Kidney epithelial cell (primary cell): ENCODE data around the gene DGKA. TPM values are rescaled to one million over a fixed set of nuclear protein-coding genes. Genes with fewer than 3 reads are reported as not detected.
"Not testable (repeated sequence)": the region's sequence is repeated elsewhere in the genome, so short reads cannot be mapped to it uniquely, and the experiment has no call there.

Source experiments
- DNase-seq: peaks from one replicate; pipeline ENCODE4 v3.0.0-alpha.2; 2010; ENCODE audit warnings: low read depth
- H3K27me3 ChIP-seq: 2 replicates; pipeline ENCODE4 v1.6.0; 2011; ENCODE audit warnings: low read length; ENCODE audit not compliant: control insufficient read depth, insufficient read depth
- H3K36me3 ChIP-seq: 2 replicates; pipeline ENCODE4 v1.5.1; 2011; ENCODE audit warnings: low read length; ENCODE audit not compliant: control insufficient read depth, insufficient read depth
- H3K4me3 ChIP-seq: 2 replicates; pipeline ENCODE4 v1.5.1; 2011; ENCODE audit warnings: low read depth, mild to moderate bottlenecking, control low read depth, low read length
- CTCF ChIP-seq: IDR thresholded peaks from 2 replicates; pipeline ENCODE4 v1.5.1; 2011; ENCODE audit warnings: mild to moderate bottlenecking, moderate library complexity, low read length, control low read depth, inconsistent platforms; ENCODE audit not compliant: insufficient read depth, poor library complexity, severe bottlenecking
- total RNA-seq: library from RNA; depleted of rRNA; stranded (reverse); fragments of >200 nt; gene quantifications from 2 replicates; pipeline ENCODE4 v1.2.3, GENCODE V29; 2015

The DGKA gene
- total RNA-seq, 1 donor from 2014 or later = 59.4 TPM

- Histone ChIP-seq H3K36me3 (no peaks in the 10 kb centered on the region), H3K27me3 (no peaks in the 10 kb centered on the region), H3K4me3 (no peak overlapping the region)
- no peak for TF ChIP-seq CTCF
- no peak for DNase-seq
Measured at GRCh38 chr12:55906056-55906455, 24.9 kb upstream of the DGKA start.

GRCh38 chr12:55908726-55909512 lies 22.0 kb upstream of the DGKA start:
- DNase-seq = no peak
- TF ChIP-seq CTCF = no peak
- no peak overlapping the region for H3K4me3 ChIP-seq
- no peaks in the 10 kb centered on the region for H3K36me3 ChIP-seq
- H3K27me3 ChIP-seq = no peaks in the 10 kb centered on the region

- Histone ChIP-seq H3K4me3 (no peak overlapping the region), H3K27me3 (no peaks in the 10 kb centered on the region), H3K36me3 (no peaks in the 10 kb centered on the region)
- no peak for TF ChIP-seq CTCF
- no peak for DNase-seq
Measured at GRCh38 chr12:55909513-55909884, 21.5 kb upstream of the DGKA start.

GRCh38 chr12:55912908-55913307 lies 18.1 kb upstream of the DGKA start:
- Histone ChIP-seq H3K36me3 (no peaks in the 10 kb centered on the region), H3K27me3 (no peaks in the 10 kb centered on the region), H3K4me3 (no peak overlapping the region)
- DNase-seq = no peak
- TF ChIP-seq CTCF = no peak

- Histone ChIP-seq H3K27me3 (no peaks in the 10 kb centered on the region), H3K36me3 (no peaks in the 10 kb centered on the region), H3K4me3 (no peak overlapping the region)
- DNase-seq = no peak
- no peak for TF ChIP-seq CTCF
Measured at GRCh38 chr12:55915482-55915859, 15.5 kb upstream of the DGKA start.

- DNase-seq, H3K36me3 ChIP-seq, H3K4me3 ChIP-seq, H3K27me3 ChIP-seq: not testable (repeated sequence)
Measured at GRCh38 chr12:55919032-55919431, 11.9 kb upstream of the DGKA start.
